DND-41 (cell line): Measurements from ENCODE around the gene TAMM41.

Experiments used
- ATAC-seq: fragments of 200-7000 bp; cut with Tn5 transposase; 3 replicates; pipeline ENCODE4 v1.9.1; 2021; ENCODE audit warnings: low read depth; ENCODE audit not compliant: insufficient read depth
- DNase-seq: peaks from one replicate; pipeline ENCODE4 v3.0.0-alpha.2; 2020
- H2AFZ ChIP-seq: 2 replicates; pipeline ENCODE4 v1.6.0; 2012; ENCODE audit warnings: low read depth, low read length
- H3K27ac ChIP-seq: 2 replicates; pipeline ENCODE4 v1.5.1; 2012; ENCODE audit warnings: low read length, inconsistent platforms
- H3K27me3 ChIP-seq: fragments of 200-600 bp; sonication (generic); 2 replicates; pipeline ENCODE4 v1.6.0; 2012; ENCODE audit warnings: low read length, mild to moderate bottlenecking, inconsistent platforms; ENCODE audit not compliant: insufficient read depth, poor library complexity
- H3K36me3 ChIP-seq: 2 replicates; pipeline ENCODE4 v1.5.1; 2012; ENCODE audit warnings: low read length, inconsistent platforms; ENCODE audit not compliant: insufficient read depth
- H3K4me1 ChIP-seq: 2 replicates; pipeline ENCODE4 v1.5.1; 2012; ENCODE audit warnings: mild to moderate bottlenecking, low read length; ENCODE audit not compliant: insufficient read depth
- H3K4me2 ChIP-seq: 2 replicates; pipeline ENCODE4 v1.6.0; 2012; ENCODE audit warnings: mild to moderate bottlenecking, moderate library complexity, low read length, inconsistent platforms; ENCODE audit not compliant: insufficient read depth
- H3K4me3 ChIP-seq, 2 experiments: fragments of 200-600 bp in 1 of 2; shearing (Covaris generic) in 1 of 2; 2 replicates each; pipeline ENCODE4 v1.5.1; 2012 to 2016; ENCODE audit warnings: inconsistent platforms in 2 of 2, low read length in 2 of 2, mild to moderate bottlenecking in 2 of 2, low read depth in 1 of 2, moderate library complexity in 1 of 2
- H3K79me2 ChIP-seq: 2 replicates; pipeline ENCODE4 v1.6.0; 2012; ENCODE audit warnings: low read length, inconsistent platforms; ENCODE audit not compliant: insufficient read depth
- H3K9ac ChIP-seq: 2 replicates; pipeline ENCODE4 v1.6.0; 2012; ENCODE audit warnings: low read depth, mild to moderate bottlenecking, inconsistent platforms, low read length, moderate library complexity
- H3K9me3 ChIP-seq: 2 replicates; pipeline ENCODE4 v1.5.1; 2012; ENCODE audit warnings: low read length, moderate library complexity, mild to moderate bottlenecking, inconsistent platforms; ENCODE audit not compliant: insufficient read depth, severe bottlenecking
- H4K20me1 ChIP-seq: 2 replicates; pipeline ENCODE4 v1.6.0; 2012; ENCODE audit warnings: low read length; ENCODE audit not compliant: insufficient read depth
- EZH2 ChIP-seq: IDR thresholded peaks from 3 replicates; pipeline ENCODE4 v1.6.1; 2012; ENCODE audit warnings: borderline replicate concordance, low read depth, mild to moderate bottlenecking, moderate library complexity, low read length, inconsistent platforms; ENCODE audit not compliant: severe bottlenecking
- TF ChIP-seq, protein P1 (sequence below): IDR thresholded peaks from 2 replicates; pipeline ENCODE4 v1.5.1; 2012; ENCODE audit warnings: borderline replicate concordance, low read length, moderate library complexity, mild to moderate bottlenecking; ENCODE audit not compliant: poor library complexity, severe bottlenecking; ENCODE audit errors: extremely low read depth

TAMM41 gene

DNA sequence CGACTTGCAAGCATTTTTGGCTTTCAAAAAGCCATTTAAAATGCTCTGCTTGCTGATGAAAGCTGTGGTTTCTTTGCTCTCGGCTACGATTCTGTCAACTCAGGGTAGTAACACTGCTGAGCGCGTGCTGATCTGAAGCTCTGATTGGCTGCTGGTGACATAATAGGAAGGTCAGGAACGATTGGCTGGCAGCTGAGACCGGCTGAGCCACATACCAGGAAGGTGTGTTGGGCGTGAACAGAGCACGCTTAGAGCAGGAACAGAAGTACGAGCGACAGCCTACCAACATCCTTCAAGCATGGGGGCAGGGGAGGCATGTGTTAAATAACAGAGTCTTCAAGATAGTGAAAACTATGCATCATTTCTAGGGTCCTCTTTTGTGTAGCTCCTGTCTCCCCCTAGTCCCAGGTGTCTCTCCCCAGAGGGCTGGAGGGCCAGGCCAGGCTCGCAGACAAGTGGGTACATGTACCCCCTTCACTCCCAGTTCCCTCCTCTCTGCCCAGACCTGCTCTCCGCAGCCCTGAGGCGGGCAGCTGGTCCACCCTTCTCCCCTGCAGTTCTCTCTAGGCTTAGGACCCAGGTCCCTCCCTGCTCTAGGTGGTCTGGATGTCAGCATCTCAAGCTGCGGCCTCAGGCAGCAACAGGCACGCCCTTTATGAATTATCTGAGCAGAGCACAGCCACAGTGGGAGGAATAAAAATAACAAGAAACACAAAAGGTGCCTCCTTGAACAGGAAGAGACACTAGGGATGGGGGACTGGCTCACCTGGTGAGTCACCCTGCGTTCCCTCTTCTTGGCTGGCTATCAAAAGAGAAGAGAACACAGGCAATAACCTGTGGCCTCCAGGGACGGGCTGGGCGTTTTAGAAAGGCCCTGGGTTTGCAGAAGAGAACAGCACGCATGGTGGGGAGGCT, 76.0 kb downstream of the TAMM41 start:
- no peak for TF ChIP-seq EZH2
- TF ChIP-seq, protein P1, sequence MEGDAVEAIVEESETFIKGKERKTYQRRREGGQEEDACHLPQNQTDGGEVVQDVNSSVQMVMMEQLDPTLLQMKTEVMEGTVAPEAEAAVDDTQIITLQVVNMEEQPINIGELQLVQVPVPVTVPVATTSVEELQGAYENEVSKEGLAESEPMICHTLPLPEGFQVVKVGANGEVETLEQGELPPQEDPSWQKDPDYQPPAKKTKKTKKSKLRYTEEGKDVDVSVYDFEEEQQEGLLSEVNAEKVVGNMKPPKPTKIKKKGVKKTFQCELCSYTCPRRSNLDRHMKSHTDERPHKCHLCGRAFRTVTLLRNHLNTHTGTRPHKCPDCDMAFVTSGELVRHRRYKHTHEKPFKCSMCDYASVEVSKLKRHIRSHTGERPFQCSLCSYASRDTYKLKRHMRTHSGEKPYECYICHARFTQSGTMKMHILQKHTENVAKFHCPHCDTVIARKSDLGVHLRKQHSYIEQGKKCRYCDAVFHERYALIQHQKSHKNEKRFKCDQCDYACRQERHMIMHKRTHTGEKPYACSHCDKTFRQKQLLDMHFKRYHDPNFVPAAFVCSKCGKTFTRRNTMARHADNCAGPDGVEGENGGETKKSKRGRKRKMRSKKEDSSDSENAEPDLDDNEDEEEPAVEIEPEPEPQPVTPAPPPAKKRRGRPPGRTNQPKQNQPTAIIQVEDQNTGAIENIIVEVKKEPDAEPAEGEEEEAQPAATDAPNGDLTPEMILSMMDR, result no peak
- Histone ChIP-seq H3K27ac (peak overlapping the region; percentile 11), H3K27me3 (no peaks in the 10 kb centered on the region), H3K4me1 (peaks cover 19% of the 10 kb centered on the region), H3K4me3 (peak overlapping the region in 1 of 2 experiments; percentile 45; a peak in 2 of 4 replicates), H3K4me2 (peak overlapping the region; percentile 68), H3K79me2 (no peaks in the 10 kb centered on the region), H4K20me1 (no peaks in the 10 kb centered on the region), H3K9ac (peak overlapping the region; percentile 33; the same call in 1 of the 2 replicates), H3K36me3 (no peaks in the 10 kb centered on the region), H3K9me3 (no peaks in the 10 kb centered on the region), H2AFZ (peak overlapping the region; percentile 80)
- ATAC-seq (peak; percentile 100), DNase-seq (peak; percentile 87)

DNA sequence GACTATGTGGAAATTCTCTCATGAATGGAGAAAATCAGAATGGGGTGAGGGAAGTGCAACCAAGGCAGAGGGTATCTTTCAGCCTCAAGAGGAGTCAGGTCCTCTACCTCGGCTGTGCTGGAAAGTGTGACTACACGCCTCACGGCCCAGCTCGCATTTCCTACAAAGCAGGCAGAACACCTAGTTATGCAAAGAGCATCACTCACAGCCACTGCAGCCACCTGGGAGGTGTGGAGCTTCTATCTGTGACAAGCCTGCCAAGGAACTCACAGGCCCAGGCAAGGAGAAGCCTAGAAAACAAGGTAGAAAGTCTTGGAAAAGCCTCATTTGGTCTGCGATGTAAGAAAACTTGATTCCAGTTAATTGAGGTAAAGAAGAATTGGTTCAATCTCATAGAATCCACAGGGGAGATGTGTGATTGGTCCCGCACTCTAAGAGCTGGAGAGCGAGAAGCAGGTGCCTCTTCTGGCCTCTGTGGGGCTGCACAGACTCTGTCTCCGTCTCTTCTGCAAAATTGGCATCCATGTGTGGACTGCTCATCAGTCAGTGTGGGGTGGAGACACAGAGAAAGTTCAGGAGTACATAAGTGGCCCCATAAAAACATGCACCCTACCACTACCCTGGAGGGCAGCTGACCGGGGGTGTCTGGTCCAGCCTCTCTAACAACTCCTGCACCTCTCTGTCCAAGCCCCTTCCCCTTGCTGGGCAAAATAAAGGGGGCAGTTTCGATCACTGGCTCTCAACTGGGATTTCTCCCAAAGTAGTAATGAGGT, 76.8 kb downstream of the TAMM41 start:
- H3K79me2 ChIP-seq, result no peaks in the 10 kb centered on the region
- no peaks in the 10 kb centered on the region for H3K9me3 ChIP-seq
- H3K4me3 ChIP-seq, result peak overlapping the region in 1 of 2 experiments; percentile 45; a peak in 2 of 4 replicates
- peak overlapping the region; percentile 80 for H2AFZ ChIP-seq
- no peak for DNase-seq
- H3K36me3 ChIP-seq, result no peaks in the 10 kb centered on the region
- no peak overlapping the region for H3K27ac ChIP-seq
- H4K20me1 ChIP-seq, result no peaks in the 10 kb centered on the region
- peak; percentile 7; the same call in 1 of the 3 replicates for ATAC-seq
- H3K4me2 ChIP-seq, result peak overlapping the region; percentile 68
- 0 out of 2 replicates have a peak overlapping the region, but pooled peaks have one; percentile 10 for H3K9ac ChIP-seq
- TF ChIP-seq EZH2, result no peak
- TF ChIP-seq, protein P1, result no peak
- peaks cover 19% of the 10 kb centered on the region for H3K4me1 ChIP-seq
- no peaks in the 10 kb centered on the region for H3K27me3 ChIP-seq

GRCh38 chr3:11768604-11769003, 78.1 kb downstream of the TAMM41 start:
- no peaks in the 10 kb centered on the region for H3K79me2 ChIP-seq
- H3K27me3 ChIP-seq, result no peaks in the 10 kb centered on the region
- no peak overlapping the region for H3K27ac ChIP-seq
- H3K9me3 ChIP-seq, result no peaks in the 10 kb centered on the region
- ATAC-seq, result no peak
- H3K36me3 ChIP-seq, result no peaks in the 10 kb centered on the region
- TF ChIP-seq EZH2, result no peak
- TF ChIP-seq, protein P1, result no peak
- peaks cover 19% of the 10 kb centered on the region for H3K4me1 ChIP-seq
- H3K9ac ChIP-seq, result no peak overlapping the region
- DNase-seq, result no peak
- no peak overlapping the region for H2AFZ ChIP-seq
- no peaks in the 10 kb centered on the region for H4K20me1 ChIP-seq
- no peak overlapping the region for H3K4me3 ChIP-seq
- no peak overlapping the region for H3K4me2 ChIP-seq
